HEK293 (cell line): ENCODE data around the gene SOX21.

ENCODE experiments used
- BCL11B ChIP-seq: fragments of 450-650 bp; formaldehyde crosslinking; IDR thresholded peaks from 2 replicates; pipeline ENCODE4 v1.5.1; 2016; ENCODE audit warnings: low read depth, missing biosample characterization, missing genetic modification characterization
- FEZF1 ChIP-seq: fragments of 450-650 bp; formaldehyde crosslinking; IDR thresholded peaks from 2 replicates; pipeline ENCODE4 v1.5.1; 2016; ENCODE audit warnings: missing biosample characterization, missing genetic modification characterization
- GLIS1 ChIP-seq: fragments of 450-650 bp; formaldehyde crosslinking; IDR thresholded peaks from 2 replicates; pipeline ENCODE4 v1.5.1; 2016; ENCODE audit warnings: missing biosample characterization, missing genetic modification characterization
- HOXC10 ChIP-seq: sonication (generic); formaldehyde crosslinking; IDR thresholded peaks from 2 replicates; pipeline ENCODE4 v1.8.1; 2023; ENCODE audit warnings: mild to moderate bottlenecking, missing genetic modification reagents
- KLF8 ChIP-seq: fragments of 450-650 bp; formaldehyde crosslinking; IDR thresholded peaks from 2 replicates; pipeline ENCODE4 v1.5.1; 2016; ENCODE audit warnings: missing biosample characterization, missing genetic modification characterization
- SP2 ChIP-seq: fragments of 450-650 bp; formaldehyde crosslinking; IDR thresholded peaks from 2 replicates; pipeline ENCODE4 v1.5.1; 2016; ENCODE audit warnings: missing biosample characterization, missing genetic modification characterization
- SP3 ChIP-seq: fragments of 450-650 bp; formaldehyde crosslinking; IDR thresholded peaks from 2 replicates; pipeline ENCODE4 v1.5.1; 2016; ENCODE audit warnings: missing biosample characterization, missing genetic modification characterization
- TRIM28 ChIP-seq: IDR thresholded peaks from 2 replicates; pipeline ENCODE4 v1.6.1; 2011; ENCODE audit warnings: low read length, control low read depth, borderline replicate concordance
- ZBTB17 ChIP-seq: fragments of 450-650 bp; formaldehyde crosslinking; IDR thresholded peaks from 2 replicates; pipeline ENCODE4 v1.5.1; 2016; ENCODE audit warnings: missing biosample characterization, missing genetic modification characterization
- ZFP69B ChIP-seq: fragments of 450-650 bp; formaldehyde crosslinking; IDR thresholded peaks from 2 replicates; pipeline ENCODE4 v1.5.1; 2016; ENCODE audit warnings: missing biosample characterization, missing genetic modification characterization
- ZNF274 ChIP-seq, 2 experiments: fragments of 200-500 bp in 1 of 2; fragments of 450-650 bp in 1 of 2; sonication (Bioruptor generic) in 1 of 2; formaldehyde crosslinking in 1 of 2; IDR thresholded peaks; 2 replicates each; pipeline versions ENCODE4 v1.5.1 to v1.6.1; 2014 to 2016; ENCODE audit warnings: borderline replicate concordance in 1 of 2, inconsistent platforms in 1 of 2, low read length in 1 of 2, missing biosample characterization in 1 of 2, missing genetic modification characterization in 1 of 2
- ZNF302 ChIP-seq: fragments of 450-650 bp; formaldehyde crosslinking; IDR thresholded peaks from 2 replicates; pipeline ENCODE4 v1.5.1; 2016; ENCODE audit warnings: missing biosample characterization, missing genetic modification characterization, low read depth
- ZNF335 ChIP-seq: fragments of 450-650 bp; formaldehyde crosslinking; conservative IDR thresholded peaks from 2 replicates; pipeline ENCODE4 v1.5.1; 2016; ENCODE audit warnings: missing biosample characterization, missing genetic modification characterization
- ZNF37A ChIP-seq: fragments of 450-650 bp; IDR thresholded peaks from 2 replicates; pipeline ENCODE4 v1.5.1; 2018; ENCODE audit warnings: missing biosample characterization, missing genetic modification characterization
- ZNF521 ChIP-seq: fragments of 450-650 bp; formaldehyde crosslinking; IDR thresholded peaks from 2 replicates; pipeline ENCODE4 v1.5.1; 2017; ENCODE audit warnings: missing biosample characterization, mild to moderate bottlenecking, missing genetic modification characterization
- ZNF561 ChIP-seq: fragments of 450-650 bp; IDR thresholded peaks from 2 replicates; pipeline ENCODE4 v1.5.1; 2018; ENCODE audit warnings: missing biosample characterization, missing genetic modification characterization, borderline replicate concordance
- ZNF623 ChIP-seq: fragments of 450-650 bp; formaldehyde crosslinking; IDR thresholded peaks from 2 replicates; pipeline ENCODE4 v1.5.1; 2016; ENCODE audit warnings: missing biosample characterization, missing genetic modification characterization
- ZNF658 ChIP-seq: fragments of 450-650 bp; formaldehyde crosslinking; IDR thresholded peaks from 2 replicates; pipeline ENCODE4; 2016; ENCODE audit warnings: missing biosample characterization, missing genetic modification characterization
- ZNF660 ChIP-seq: fragments of 450-650 bp; IDR thresholded peaks from 2 replicates; pipeline ENCODE4 v1.5.1; 2018; ENCODE audit warnings: missing biosample characterization, mild to moderate bottlenecking, missing genetic modification characterization
- ZNF670 ChIP-seq: fragments of 450-650 bp; formaldehyde crosslinking; IDR thresholded peaks from 2 replicates; pipeline ENCODE4 v1.5.1; 2016; ENCODE audit warnings: missing biosample characterization, missing genetic modification characterization, low read depth
- ZNF677 ChIP-seq: fragments of 450-650 bp; IDR thresholded peaks from 2 replicates; pipeline ENCODE4 v1.5.0; 2018; ENCODE audit warnings: missing biosample characterization, mild to moderate bottlenecking, missing genetic modification characterization, moderate library complexity
- ZNF707 ChIP-seq: fragments of 450-650 bp; formaldehyde crosslinking; IDR thresholded peaks from 2 replicates; pipeline ENCODE4 v1.5.1; 2016; ENCODE audit warnings: missing biosample characterization, missing genetic modification characterization
- ZNF830 ChIP-seq: fragments of 450-650 bp; IDR thresholded peaks from 2 replicates; pipeline ENCODE4 v1.5.0; 2018; ENCODE audit warnings: missing biosample characterization, missing genetic modification characterization, low read depth, mild to moderate bottlenecking, moderate library complexity
- ZSCAN30 ChIP-seq: fragments of 450-650 bp; IDR thresholded peaks from 2 replicates; pipeline ENCODE4 v1.5.1; 2018; ENCODE audit warnings: missing biosample characterization, mild to moderate bottlenecking, missing genetic modification characterization, moderate library complexity
- ZXDB ChIP-seq: fragments of 450-650 bp; formaldehyde crosslinking; IDR thresholded peaks from 2 replicates; pipeline ENCODE4 v1.5.1; 2016; ENCODE audit warnings: missing biosample characterization, missing genetic modification characterization
- TF ChIP-seq, protein P1 (sequence below): fragments of 450-650 bp; formaldehyde crosslinking; IDR thresholded peaks from 2 replicates; pipeline ENCODE4 v1.5.1; 2016; ENCODE audit warnings: missing biosample characterization, missing genetic modification characterization
- TF ChIP-seq, protein P2 (sequence below): fragments of 450-650 bp; IDR thresholded peaks from 2 replicates; pipeline ENCODE4 v1.5.1; 2018; ENCODE audit warnings: missing biosample characterization, missing genetic modification characterization
- TF ChIP-seq, protein P3 (sequence below): fragments of 450-650 bp; formaldehyde crosslinking; IDR thresholded peaks from 2 replicates; pipeline ENCODE4; 2016; ENCODE audit warnings: missing biosample characterization, missing genetic modification characterization
- TF ChIP-seq, protein P4 (sequence below): fragments of 450-650 bp; formaldehyde crosslinking; IDR thresholded peaks from 2 replicates; pipeline ENCODE4 v1.5.1; 2016; ENCODE audit warnings: missing biosample characterization, missing genetic modification characterization
- TF ChIP-seq, protein P5 (sequence below): fragments of 450-650 bp; formaldehyde crosslinking; IDR thresholded peaks from 2 replicates; pipeline ENCODE4 v1.5.1; 2017; ENCODE audit warnings: missing biosample characterization, missing genetic modification characterization
- TF ChIP-seq, protein P6 (sequence below): IDR thresholded peaks from 2 replicates; pipeline ENCODE4 v1.6.1; 2011; ENCODE audit warnings: mild to moderate bottlenecking, low read depth, low read length, borderline replicate concordance

Gene SOX21

DNA sequence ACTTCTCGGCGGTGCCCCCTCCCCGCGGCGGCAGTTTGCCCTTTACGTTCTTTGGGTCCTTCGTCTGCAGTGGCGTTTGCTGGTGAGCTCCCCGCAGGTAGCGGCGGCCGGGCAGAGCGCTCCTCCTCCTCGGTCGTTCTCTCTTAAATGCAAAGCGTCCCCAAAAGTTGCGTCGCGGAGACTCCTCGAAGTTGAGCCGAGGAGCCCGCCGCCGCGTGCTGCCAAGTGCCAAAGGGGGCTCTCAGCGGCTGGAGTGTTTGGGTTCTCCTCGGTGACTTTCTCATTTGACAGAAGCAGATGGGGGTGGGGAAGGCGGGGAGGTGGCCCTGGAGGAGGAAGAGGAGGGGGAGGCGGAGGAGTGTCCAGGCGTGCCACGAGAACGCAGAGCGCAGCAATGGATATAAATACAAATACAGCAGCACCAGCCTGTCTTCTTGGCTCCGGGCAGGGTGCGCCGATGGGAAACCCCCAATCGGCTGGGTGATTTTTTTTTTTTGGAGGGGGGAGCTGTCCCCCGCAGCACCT is at the start of gene SOX21 (continued):
- TF ChIP-seq, protein P1, sequence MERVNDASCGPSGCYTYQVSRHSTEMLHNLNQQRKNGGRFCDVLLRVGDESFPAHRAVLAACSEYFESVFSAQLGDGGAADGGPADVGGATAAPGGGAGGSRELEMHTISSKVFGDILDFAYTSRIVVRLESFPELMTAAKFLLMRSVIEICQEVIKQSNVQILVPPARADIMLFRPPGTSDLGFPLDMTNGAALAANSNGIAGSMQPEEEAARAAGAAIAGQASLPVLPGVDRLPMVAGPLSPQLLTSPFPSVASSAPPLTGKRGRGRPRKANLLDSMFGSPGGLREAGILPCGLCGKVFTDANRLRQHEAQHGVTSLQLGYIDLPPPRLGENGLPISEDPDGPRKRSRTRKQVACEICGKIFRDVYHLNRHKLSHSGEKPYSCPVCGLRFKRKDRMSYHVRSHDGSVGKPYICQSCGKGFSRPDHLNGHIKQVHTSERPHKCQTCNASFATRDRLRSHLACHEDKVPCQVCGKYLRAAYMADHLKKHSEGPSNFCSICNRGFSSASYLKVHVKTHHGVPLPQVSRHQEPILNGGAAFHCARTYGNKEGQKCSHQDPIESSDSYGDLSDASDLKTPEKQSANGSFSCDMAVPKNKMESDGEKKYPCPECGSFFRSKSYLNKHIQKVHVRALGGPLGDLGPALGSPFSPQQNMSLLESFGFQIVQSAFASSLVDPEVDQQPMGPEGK (tag by site-specific recombination), result peak; percentile 61; the same call in 1 of the 2 replicates
- TF ChIP-seq ZXDB (tag by site-specific recombination) (no peak), ZNF335 (tag by site-specific recombination) (peak; percentile 63), ZSCAN30 (tag by site-specific recombination) (0 out of 2 replicates have a peak, but pooled peaks have one; percentile 3), SP3 (tag by site-specific recombination) (peak; percentile 61; the same call in 1 of the 2 replicates), ZNF660 (tag by site-specific recombination) (no peak), ZNF677 (tag by site-specific recombination) (no peak), ZNF561 (tag by site-specific recombination) (0 out of 2 replicates have a peak, but pooled peaks have one; percentile 13), ZNF37A (no peak), GLIS1 (tag by site-specific recombination) (peak; percentile 5; the same call in 1 of the 2 replicates), ZNF302 (tag by site-specific recombination) (no peak), ZNF274 (IDR thresholded peaks at IDR 0.05; ENCODE audit: low read length) (no peak), ZNF274 (tag by site-specific recombination; IDR thresholded peaks at IDR 0.05; ENCODE audit: borderline replicate concordance) (no peak), ZNF658 (tag by site-specific recombination) (no peak), BCL11B (tag by site-specific recombination) (no peak), FEZF1 (tag by site-specific recombination) (no peak), KLF8 (tag by site-specific recombination) (0 out of 2 replicates have a peak, but pooled peaks have one; percentile 9), ZBTB17 (peak; percentile 93), ZNF707 (tag by site-specific recombination) (no peak), SP2 (peak; percentile 35; the same call in 1 of the 2 replicates), ZNF670 (tag by site-specific recombination) (no peak), HOXC10 (CRISPR knock-in tag) (no peak), ZNF623 (no peak), TRIM28 (no peak), ZNF521 (tag by site-specific recombination) (no peak), ZFP69B (no peak), ZNF830 (tag by site-specific recombination) (no peak)
- TF ChIP-seq, protein P2, sequence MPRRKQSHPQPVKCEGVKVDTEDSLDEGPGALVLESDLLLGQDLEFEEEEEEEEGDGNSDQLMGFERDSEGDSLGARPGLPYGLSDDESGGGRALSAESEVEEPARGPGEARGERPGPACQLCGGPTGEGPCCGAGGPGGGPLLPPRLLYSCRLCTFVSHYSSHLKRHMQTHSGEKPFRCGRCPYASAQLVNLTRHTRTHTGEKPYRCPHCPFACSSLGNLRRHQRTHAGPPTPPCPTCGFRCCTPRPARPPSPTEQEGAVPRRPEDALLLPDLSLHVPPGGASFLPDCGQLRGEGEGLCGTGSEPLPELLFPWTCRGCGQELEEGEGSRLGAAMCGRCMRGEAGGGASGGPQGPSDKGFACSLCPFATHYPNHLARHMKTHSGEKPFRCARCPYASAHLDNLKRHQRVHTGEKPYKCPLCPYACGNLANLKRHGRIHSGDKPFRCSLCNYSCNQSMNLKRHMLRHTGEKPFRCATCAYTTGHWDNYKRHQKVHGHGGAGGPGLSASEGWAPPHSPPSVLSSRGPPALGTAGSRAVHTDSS (tag by site-specific recombination), result peak; percentile 66
- TF ChIP-seq, protein P3, sequence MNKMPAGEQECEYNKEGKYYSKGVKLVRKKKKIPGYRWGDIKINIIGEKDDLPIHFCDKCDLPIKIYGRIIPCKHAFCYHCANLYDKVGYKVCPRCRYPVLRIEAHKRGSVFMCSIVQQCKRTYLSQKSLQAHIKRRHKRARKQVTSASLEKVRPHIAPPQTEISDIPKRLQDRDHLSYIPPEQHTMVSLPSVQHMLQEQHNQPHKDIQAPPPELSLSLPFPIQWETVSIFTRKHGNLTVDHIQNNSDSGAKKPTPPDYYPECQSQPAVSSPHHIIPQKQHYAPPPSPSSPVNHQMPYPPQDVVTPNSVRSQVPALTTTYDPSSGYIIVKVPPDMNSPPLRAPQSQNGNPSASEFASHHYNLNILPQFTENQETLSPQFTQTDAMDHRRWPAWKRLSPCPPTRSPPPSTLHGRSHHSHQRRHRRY (tag by site-specific recombination), result no peak
- TF ChIP-seq, protein P4, sequence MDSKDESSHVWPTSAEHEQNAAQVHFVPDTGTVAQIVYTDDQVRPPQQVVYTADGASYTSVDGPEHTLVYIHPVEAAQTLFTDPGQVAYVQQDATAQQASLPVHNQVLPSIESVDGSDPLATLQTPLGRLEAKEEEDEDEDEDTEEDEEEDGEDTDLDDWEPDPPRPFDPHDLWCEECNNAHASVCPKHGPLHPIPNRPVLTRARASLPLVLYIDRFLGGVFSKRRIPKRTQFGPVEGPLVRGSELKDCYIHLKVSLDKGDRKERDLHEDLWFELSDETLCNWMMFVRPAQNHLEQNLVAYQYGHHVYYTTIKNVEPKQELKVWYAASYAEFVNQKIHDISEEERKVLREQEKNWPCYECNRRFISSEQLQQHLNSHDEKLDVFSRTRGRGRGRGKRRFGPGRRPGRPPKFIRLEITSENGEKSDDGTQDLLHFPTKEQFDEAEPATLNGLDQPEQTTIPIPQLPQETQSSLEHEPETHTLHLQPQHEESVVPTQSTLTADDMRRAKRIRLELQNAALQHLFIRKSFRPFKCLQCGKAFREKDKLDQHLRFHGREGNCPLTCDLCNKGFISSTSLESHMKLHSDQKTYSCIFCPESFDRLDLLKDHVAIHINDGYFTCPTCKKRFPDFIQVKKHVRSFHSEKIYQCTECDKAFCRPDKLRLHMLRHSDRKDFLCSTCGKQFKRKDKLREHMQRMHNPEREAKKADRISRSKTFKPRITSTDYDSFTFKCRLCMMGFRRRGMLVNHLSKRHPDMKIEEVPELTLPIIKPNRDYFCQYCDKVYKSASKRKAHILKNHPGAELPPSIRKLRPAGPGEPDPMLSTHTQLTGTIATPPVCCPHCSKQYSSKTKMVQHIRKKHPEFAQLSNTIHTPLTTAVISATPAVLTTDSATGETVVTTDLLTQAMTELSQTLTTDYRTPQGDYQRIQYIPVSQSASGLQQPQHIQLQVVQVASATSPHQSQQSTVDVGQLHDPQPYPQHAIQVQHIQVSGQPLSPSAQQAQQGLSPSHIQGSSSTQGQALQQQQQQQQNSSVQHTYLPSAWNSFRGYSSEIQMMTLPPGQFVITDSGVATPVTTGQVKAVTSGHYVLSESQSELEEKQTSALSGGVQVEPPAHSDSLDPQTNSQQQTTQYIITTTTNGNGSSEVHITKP (tag by site-specific recombination), result peak; percentile 87
- TF ChIP-seq, protein P5, sequence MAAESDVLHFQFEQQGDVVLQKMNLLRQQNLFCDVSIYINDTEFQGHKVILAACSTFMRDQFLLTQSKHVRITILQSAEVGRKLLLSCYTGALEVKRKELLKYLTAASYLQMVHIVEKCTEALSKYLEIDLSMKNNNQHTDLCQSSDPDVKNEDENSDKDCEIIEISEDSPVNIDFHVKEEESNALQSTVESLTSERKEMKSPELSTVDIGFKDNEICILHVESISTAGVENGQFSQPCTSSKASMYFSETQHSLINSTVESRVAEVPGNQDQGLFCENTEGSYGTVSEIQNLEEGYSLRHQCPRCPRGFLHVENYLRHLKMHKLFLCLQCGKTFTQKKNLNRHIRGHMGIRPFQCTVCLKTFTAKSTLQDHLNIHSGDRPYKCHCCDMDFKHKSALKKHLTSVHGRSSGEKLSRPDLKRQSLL, result no peak
- TF ChIP-seq, protein P6, sequence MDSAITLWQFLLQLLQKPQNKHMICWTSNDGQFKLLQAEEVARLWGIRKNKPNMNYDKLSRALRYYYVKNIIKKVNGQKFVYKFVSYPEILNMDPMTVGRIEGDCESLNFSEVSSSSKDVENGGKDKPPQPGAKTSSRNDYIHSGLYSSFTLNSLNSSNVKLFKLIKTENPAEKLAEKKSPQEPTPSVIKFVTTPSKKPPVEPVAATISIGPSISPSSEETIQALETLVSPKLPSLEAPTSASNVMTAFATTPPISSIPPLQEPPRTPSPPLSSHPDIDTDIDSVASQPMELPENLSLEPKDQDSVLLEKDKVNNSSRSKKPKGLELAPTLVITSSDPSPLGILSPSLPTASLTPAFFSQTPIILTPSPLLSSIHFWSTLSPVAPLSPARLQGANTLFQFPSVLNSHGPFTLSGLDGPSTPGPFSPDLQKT, result no peak
